GDM1 (cell line): ENCODE results near the gene MBD6.
"Not testable (repeated sequence)": the region's sequence is repeated elsewhere in the genome, so short reads cannot be mapped to it uniquely, and the experiment has no call there.

Experiments used
- DNase-seq: peaks from one replicate; lab custom pipeline; 2025; lab: John Stamatoyannopoulos, UW

Gene MBD6

DNA sequence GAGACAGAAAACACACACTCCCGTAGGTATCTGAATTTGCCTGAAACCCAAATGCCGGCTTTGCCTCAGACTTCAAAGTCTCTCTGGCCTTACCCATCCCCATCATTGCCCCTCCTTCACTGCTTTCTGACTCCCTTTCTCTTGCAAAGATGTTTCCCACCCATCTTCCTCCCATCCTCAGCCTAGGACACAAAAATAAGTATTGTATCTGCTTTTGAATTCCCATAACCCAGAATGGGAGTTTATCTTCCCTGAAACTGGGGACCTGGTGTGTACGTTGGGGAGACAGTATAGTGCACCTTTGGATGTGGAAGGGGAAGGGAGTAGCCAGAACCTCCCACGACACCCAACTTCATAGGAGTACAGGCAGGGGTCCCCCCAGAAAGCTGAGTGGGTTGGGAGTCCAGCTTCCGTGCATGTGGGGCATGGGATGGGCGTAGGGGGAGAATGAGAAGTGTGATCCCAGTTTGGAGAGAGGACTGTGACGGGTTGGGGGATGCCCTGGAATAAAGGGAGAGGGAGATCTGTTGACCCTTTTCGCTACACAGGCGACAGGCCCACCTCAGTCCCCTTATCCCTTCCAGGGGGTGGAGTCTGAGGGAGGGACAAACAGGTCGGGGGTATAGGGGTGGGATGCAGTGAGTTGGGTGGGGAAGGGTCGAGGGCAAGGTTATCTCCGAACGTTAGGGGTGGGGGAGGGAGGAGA is 26.7 kb downstream of the MBD6 start:
- DNase-seq: no peak

DNA sequence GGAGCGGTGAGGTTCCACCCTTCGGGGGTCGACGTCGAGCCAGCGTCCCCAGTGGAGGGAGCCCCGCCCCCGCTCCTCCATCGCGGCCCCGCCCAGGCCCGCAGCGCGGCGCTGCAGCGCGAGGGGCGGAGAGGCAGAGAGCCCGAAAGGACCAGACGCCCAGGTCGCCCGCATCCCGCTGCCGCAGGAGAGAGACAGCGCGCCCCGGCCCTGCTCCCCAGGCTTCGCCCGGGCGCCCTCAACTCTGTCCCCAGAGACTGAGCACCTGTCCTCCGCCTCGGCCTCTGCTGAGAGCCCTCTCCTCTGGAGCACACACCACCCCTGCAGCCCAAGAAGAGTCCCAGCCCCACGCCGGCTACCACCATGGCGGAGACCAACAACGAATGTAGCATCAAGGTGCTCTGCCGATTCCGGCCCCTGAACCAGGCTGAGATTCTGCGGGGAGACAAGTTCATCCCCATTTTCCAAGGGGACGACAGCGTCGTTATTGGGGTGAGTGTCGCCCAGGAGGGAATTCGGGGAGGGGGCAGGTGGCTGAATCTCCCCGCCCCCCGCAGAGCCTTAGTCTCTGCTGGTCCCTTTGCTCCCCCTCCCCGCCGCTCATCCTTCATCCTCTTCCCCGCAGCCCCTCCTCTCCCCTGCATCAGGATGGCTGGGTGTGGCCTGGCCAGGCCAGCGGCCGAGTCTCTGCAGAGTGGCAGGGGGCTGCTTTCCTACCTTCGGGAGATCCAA is 27.5 kb downstream of the MBD6 start, which contains the start of gene KIF5A:
KIF5A (plus strand) TSS at position 136 of the 732 bp plus-strand sequence; CDS start at position 364, 228 bp downstream.
- DNase-seq: no peak

DNA sequence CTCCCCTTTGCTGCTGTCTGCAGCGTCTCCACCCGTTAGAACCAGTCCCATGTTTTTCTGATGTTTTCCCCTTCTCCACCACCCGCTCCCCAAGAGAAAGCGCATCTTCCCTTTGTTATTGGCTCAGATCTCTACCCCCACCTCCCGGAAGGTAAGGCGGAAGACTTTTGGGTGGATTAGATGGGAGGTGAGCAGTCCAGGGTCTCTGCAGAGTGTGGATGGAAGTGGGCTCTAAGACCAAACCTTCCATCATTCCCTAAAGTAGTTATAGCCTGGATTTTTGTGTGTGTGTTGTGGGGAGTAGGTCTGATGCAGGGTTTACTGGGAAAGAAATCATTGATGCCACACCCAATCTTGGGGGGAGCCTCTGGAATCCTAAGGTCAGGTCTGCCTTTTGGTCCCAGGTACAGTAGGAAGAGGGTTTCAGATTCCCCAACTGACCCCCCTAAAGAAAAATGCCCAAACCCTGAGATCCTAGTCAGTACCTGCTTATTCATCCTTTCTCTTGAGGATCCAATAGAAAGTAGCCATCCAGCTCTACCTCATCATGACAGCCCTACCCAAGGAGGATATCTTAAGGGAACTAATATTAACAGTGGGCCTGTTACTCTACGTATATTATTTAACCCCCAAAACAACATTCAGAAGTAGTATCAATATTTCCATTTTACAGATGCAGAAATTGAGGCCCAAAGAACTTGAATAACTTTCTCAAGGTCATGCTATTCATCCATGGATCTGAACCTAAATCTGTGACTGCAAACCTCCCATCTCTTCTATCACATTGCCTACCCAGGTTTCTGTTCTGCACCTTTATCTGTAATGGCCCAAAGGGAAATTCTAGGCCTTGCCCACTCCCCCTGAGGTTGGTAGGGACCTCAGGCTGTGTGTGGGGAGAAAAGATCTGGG is 28.3 kb downstream of the MBD6 start:
- no peak for DNase-seq

DNA sequence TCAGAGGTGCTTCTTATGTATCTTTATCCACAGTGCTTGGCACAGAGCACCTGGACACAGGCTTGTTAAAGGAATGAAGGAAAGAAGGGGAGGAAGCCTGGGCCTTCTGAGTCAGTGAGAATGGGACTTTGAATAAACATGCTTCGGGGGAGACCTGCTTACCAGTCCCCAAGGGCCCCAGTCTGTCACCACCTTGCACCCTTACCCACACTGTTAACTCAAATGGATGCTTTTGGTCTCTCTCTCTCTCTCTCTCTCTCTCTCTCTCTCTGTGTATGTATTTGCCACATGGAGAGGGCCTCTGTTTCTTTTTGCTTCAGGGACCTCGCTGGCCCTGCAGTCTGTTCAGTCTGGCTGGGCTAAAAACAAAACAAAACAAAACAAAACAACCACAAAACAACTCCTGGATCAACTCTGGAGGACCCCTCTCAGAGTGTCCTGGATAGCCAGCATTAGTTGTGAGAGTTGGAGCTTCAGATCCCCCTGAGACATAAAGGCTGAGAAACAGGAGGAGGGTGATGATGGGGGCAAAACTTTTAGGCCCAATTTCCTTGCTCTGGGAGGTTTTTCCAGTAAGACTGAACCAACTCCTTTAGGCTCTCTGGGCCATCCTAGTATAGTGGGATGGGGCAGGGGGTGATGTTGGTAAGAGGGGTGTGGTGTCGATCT is 29.1 kb downstream of the MBD6 start:
- no peak for DNase-seq

DNA sequence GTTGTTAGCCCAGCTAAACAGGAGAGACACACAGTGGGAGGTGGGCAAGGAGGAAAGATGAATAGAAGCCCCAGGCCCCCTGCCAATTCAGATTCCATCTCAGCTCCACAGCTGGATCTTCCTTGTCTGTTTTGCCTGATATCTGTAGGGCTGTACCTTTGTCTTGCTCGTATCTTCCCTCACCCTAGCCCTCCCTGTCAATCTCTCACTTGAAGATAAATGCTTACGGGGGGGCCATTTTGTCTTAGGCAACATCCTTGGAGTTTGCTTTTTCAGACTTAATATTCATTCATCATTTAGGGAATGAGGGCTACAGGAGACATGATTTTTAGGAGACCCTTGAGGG is 29.7 kb downstream of the MBD6 start:
- DNase-seq: no peak

DNA sequence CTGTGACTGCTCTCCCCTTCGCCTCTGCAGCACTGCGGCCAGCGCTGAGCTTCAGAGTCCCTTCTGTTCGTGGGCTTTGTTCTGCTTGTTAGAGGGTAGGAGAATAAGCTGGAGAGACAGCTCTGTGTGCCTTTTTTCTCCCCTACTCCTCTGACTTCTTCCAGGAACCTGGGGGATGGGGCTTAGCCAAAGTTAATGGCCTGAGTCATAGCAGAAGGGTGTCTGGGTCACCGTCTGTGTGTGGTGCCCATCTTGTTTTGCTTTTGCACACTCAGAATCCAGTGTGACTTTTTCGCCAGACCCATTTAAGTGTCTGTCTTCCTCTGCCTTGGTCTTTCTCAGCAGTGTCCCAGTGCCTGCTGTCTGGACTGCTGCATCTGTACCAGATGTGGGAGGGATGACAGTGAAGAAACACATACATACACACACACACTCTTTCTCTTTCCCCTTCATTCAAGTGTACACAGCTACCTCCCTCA is 30.2 kb downstream of the MBD6 start:
- DNase-seq: no peak

DNA sequence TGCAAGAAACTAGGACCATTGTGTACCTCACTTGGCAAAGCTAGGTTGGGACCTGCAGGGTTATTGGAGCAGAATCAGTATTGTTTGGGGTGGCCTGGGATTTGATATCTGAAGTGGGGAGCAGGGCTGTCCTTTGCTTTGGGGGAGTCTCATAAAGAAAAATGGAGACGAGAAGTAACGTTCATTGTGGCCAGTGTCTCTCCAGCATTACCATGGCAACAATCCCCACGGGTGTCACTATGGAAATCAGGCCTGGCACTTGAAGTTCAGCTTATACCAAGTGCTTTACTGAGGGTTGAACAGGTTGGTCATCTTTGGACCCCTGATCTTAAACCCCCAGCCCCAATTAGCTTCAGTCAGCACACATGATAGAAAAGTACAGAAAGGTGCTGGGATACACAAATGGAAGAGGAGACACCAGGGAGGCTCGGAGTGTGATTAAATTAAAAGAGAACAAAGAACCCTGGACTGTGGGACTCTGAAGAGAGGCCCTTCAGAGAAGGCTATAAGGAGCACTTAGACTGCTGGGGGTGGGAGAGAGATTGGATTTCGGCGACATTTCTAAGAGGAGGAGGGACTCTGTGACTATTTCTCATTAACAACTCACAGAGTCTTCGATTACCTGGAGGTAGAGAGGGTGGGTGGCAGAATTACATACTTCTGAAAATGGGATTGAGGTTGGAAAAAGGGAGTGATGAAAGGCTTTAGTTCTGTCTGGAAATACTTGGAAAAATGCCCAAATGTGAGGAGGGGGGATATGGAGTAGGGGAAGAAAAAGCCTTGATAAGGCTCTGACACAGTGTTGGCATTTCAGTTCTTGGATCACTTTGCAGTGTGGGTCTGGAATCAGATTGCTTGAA is 30.9 kb downstream of the MBD6 start:
- DNase-seq: no peak

DNA sequence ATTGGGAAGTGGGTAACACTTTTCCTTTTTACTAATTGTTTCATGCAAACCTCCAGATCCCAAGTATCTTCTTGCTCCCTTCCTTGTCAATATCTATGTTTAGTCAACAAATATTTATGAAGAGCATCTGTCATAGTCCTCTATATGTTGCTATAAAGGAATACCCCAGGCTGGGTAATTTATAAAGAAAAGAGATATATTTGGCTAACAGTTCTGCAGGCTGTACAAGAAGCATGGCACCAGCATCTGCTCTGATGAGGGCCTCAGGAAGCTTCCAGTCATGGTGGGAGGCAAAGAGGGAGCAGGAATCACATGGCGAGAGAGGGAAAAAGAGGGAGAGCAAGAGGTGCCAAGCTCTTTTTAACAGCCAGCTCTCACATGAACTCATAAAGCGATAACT is 31.8 kb downstream of the MBD6 start:
- no peak for DNase-seq

DNA sequence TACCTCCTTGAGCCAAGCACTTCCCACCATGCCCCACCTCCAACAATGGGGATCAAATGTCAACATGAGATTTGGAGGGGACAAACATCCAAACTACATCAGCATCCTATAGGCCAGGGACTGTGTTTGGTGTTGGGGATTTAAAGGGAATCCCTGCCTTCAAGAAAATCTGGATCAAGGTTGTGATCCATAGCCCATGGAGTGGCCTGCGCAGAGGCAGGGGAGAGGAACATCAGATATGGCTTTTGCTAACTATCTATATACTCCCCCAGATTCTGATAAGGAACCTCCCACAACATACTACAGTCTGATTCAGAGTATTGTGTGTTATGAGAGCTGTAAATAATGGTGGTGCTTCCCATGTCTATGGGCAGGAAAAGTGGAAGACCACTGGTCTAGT is 32.3 kb downstream of the MBD6 start:
- no peak for DNase-seq

DNA sequence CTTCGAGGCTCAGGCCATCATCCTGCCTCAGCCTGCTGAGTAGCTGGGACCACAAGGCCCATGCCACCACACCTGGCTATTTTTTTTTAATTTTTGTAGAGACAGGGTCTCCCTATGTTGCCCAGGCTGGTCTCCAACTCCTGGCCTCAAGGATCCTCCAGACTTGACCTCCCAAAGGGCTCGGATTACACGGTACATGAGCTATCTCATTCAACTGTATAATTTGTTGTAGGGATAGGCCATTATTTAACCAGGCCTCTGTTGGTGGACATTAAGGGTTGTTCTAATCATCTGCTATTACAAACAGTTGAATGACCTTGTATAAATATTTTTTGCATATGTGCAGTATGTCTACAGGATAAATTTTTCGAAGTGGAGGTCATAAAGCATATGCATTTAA is 36.2 kb downstream of the MBD6 start:
- no peak for DNase-seq

DNA sequence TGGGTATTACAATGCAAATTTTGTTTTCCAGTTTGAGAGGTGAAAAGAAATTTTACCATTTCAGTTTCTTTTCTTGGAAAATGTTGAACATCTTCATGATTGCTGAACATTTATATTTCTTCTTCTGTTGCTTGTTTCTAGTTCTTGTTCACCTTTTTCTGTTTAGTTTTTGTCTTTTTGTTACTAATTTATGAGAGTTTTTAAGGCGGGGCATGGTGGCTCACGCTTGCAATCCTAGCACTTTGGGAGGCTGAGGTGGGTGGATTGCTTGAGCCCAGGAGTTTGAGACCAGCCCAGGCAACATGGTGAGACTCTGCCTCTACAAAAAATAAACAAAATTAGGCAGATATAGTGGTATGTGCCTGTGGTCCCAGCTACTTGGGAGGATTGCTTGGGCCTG is 37.9 kb downstream of the MBD6 start:
- no peak for DNase-seq

DNA sequence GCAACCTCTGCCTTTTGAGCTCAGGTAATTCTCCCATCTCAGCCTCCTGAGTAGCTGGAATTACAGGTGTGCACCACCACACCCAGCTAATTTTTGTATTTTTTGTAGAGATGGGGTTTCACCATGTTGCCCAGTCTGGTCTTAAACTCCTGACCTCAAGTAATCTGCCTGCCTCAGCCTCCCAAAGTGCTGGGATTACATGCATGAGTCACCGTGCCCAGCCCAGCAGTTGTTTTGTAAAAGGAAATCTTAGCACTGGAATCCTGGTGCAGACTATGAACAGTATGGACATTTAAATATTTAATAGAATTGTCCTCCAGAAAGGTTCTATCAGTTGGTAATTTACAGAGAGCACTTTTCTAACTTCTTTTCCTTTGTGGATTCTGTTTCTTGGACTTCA is 38.5 kb downstream of the MBD6 start:
- DNase-seq: not testable (repeated sequence)

DNA sequence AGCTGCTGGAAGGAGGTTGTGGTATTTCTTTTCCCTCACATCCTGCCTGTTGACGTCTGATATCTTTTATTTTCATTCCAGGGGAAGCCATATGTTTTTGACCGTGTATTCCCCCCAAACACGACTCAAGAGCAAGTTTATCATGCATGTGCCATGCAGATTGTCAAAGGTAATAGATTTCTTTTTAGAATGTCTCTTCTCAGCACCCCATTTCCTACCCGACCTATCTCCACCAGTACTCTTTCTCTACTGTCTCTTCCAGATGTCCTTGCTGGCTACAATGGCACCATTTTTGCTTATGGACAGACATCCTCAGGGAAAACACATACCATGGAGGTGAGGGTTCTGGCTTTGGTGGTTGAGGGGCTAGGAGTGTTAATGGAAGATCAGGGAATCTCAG is 40.7 kb downstream of the MBD6 start:
- DNase-seq: no peak

DNA sequence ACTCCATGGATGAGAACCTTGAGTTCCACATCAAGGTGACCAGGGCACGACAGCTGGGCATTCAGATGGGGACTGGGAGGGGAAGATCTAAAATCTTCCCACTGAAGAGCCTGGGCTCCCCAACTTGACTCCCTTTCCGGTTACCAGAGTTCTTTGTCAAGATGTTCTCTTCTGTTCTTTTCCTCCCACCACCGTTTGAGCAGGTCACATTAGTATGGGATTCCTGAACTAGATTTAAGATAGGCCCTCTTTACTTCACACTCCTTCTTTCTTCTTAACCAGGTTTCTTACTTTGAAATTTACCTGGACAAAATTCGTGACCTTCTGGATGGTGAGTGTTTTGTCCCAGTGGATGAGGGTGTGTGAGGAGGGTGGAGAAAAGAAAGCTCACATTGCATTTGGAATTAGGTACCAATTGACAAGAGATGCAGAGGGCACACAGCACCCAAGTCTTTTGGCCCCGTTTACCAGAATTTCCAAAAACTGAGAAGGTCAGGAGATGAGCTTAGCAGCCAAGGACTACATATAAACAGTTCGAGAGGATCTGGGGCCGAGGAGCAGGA is 41.6 kb downstream of the MBD6 start:
- DNase-seq: no peak

DNA sequence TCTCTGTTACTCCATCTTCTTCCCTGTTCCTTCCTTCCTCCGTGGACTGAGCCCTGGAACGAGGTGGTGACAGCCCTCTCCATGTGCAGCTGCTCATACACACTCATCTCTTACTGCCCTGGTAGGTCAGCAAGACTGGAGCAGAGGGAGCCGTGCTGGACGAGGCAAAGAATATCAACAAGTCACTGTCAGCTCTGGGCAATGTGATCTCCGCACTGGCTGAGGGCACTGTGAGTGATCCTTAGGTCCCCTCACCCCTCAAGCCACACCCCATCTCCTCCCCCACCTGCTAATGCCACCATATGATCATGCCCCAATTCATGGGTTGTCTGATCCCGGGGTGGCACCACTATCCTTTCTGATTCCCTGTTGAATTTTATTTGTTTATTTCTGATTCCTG is 46.2 kb downstream of the MBD6 start:
- no peak for DNase-seq

DNA sequence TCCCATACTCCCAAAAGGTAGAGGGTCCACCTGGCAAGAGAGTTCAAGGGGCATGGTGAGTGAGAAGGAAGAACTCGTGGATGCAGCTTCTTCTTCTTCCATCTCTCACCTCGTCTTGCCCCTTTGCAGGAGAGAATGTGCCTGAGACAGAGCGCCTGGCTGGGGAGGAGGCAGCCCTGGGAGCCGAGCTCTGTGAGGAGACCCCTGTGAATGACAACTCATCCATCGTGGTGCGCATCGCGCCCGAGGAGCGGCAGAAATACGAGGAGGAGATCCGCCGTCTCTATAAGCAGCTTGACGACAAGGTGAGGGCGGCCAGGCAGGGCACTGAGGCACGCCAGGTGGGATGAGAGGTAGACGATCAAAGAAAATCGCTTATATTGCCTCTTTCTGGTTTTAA is 47.2 kb downstream of the MBD6 start:
- no peak for DNase-seq

DNA sequence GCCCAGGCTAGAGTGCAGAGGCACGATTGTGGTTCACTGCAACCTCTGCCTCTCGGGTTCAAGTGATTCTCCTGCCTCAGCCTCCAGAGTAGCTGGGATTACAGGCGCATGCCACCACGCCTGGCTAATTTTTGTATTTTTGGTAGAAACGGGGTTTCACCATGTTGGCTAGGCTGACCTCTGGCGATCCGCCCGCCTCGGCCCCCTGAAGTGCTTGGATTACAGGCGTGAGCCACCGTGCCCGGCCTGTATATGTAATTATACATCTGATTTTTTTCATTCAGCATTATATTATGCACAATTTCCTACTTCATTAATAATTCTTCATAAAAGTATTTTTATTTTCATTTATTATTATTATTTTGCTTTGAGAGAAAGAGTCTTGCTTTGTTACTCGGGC is 47.8 kb downstream of the MBD6 start:
- not testable (repeated sequence) for DNase-seq

DNA sequence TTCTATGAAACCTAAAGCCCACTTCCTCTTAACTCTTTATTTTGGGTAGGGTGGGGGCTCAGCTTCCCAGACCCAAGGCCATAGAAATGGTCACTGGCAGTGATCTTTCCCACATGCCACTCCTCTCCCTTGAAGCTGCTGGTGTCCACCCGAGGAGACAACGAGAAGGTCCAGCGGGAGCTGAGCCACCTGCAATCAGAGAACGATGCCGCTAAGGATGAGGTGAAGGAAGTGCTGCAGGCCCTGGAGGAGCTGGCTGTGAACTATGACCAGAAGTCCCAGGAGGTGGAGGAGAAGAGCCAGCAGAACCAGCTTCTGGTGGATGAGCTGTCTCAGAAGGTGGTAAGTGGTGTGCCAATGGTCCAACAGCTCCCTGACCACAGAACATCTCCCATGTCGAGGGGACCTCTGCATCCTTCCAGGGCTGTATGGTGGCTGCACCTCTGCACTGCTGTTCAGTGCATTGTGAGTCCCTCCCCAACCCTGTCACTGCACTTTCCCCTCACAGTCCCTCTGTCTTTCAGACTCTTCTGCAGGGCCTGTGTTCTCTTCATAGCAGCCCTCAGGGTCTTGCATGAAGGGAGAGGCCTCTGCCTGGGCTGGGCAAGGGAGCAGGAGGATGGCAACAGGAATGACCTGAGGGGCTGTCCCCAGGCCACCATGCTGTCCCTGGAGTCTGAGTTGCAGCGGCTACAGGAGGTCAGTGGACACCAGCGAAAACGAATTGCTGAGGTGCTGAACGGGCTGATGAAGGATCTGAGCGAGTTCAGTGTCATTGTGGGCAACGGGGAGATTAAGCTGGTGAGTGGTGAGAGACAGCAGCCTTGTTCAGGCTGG is 49.5 kb downstream of the MBD6 start:
- DNase-seq: no peak

DNA sequence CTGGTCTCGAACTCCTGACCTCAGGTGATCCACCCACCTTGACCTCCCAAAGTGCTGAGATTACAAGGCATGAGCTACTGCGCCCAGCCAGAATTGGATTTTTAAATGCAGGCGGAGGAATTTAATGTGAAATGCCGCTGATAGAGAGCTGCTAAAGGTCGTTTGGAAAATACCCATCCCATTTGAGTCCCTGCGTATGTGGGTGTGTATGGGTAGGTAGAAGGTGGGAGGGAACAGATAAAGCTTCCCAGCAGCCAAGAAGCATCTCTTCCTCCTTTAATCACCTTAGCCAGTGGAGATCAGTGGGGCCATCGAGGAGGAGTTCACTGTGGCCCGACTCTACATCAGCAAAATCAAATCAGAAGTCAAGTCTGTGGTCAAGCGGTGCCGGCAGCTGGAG is 52.2 kb downstream of the MBD6 start:
- no peak for DNase-seq
